Effector memory CD8-positive, alpha-beta T cell (primary cell): ENCODE measurements around the gene OTC.

Experiments
- ATAC-seq: fragments of 150-1000 bp; cut with Tn5 transposase; replicated peaks from 2 replicates; pipeline ENCODE4 v1.10.0; 2021; ENCODE audit warnings: mild to moderate bottlenecking, moderate library complexity
- DNase-seq, 3 experiments: peaks; one replicate each; pipeline ENCODE4 v3.0.0; 2021
- H3K27ac Mint-ChIP-seq, 2 donors: one replicate each; pipeline ENCODE4 v1.8.0; 2022; ENCODE audit warnings: mild to moderate bottlenecking in 2 of 2, mixed read lengths in 2 of 2, moderate library complexity in 2 of 2
- H3K27me3 Mint-ChIP-seq, 2 donors: one replicate each; pipeline ENCODE4 v1.8.0; 2022; ENCODE audit warnings: mixed read lengths in 2 of 2
- H3K36me3 Mint-ChIP-seq: one replicate; pipeline ENCODE4 v1.8.0; 2022; ENCODE audit warnings: mild to moderate bottlenecking, moderate library complexity, mixed read lengths; ENCODE audit not compliant: insufficient read depth
- H3K4me1 Mint-ChIP-seq, 2 donors: one replicate each; pipeline ENCODE4 v1.8.0; 2022; ENCODE audit warnings: low read depth in 2 of 2, mixed read lengths in 2 of 2
- H3K4me3 Mint-ChIP-seq, 2 donors: one replicate each; pipeline ENCODE4 v1.8.0; 2022; ENCODE audit warnings: mild to moderate bottlenecking in 2 of 2, mixed read lengths in 2 of 2, moderate library complexity in 2 of 2
- H3K9me3 Mint-ChIP-seq, 2 donors: one replicate each; pipeline ENCODE4 v1.8.0; 2022; ENCODE audit warnings: mixed read lengths in 2 of 2
- total RNA-seq, 9 experiments: gene quantifications; one replicate each; lab custom pipeline; 2026; lab: John Stamatoyannopoulos, UW

The OTC gene
- total RNA-seq: 0 to 0.06 (median 0) reads per million in 9 experiments

DNA sequence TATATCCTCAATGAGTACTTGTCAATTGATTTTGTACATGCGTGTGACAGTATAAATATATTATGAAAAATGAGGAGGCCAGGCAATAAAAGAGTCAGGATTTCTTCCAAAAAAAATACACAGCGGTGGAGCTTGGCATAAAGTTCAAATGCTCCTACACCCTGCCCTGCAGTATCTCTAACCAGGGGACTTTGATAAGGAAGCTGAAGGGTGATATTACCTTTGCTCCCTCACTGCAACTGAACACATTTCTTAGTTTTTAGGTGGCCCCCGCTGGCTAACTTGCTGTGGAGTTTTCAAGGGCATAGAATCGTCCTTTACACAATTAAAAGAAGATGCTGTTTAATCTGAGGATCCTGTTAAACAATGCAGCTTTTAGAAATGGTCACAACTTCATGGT is at the start of gene OTC:
OTC (plus strand) TSS at position 243 of the 400 bp plus-strand sequence; CDS start at position 336, 93 bp downstream.
- no peaks in the 10 kb centered on the region for H3K36me3 Mint-ChIP-seq
- H3K4me1 Mint-ChIP-seq: no peaks in the 10 kb centered on the region
- DNase-seq (no peak), ATAC-seq (no peak)
- H3K27ac Mint-ChIP-seq: no peak within 1 kb of the TSS
- peaks cover 9 to 17% of the 10 kb centered on the region in 2 donors for H3K27me3 Mint-ChIP-seq
- H3K9me3 Mint-ChIP-seq: no peaks in the 10 kb centered on the region
- H3K4me3 Mint-ChIP-seq: no peak within 1 kb of the TSS

DNA sequence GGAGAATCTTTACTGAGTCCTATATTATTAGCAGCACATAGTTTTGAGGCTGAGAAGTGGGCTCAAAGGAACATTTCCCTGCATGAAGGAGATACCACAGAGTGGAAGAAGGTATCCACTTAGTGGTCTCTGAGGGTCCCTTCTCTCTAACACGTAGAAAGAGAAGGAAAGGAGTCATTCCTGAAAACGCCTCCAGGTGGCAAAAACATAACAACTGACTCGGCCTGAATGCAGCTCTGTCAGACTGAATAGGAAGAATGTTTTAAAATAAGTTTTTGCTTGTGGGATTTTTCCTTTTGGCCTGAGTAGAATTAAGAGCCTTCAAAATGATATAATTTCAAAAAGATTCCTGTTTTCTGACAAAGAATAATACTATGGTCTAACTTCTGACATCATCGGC is 48.4 kb upstream of the OTC start:
- H3K4me1 Mint-ChIP-seq: no peaks in the 10 kb centered on the region
- no peaks in the 10 kb centered on the region for H3K27me3 Mint-ChIP-seq
- H3K4me3 Mint-ChIP-seq: no peak overlapping the region
- DNase-seq (no peak), ATAC-seq (no peak)
- no peak overlapping the region for H3K27ac Mint-ChIP-seq
- no peaks in the 10 kb centered on the region for H3K9me3 Mint-ChIP-seq
- peaks cover 11% of the 10 kb centered on the region for H3K36me3 Mint-ChIP-seq

DNA sequence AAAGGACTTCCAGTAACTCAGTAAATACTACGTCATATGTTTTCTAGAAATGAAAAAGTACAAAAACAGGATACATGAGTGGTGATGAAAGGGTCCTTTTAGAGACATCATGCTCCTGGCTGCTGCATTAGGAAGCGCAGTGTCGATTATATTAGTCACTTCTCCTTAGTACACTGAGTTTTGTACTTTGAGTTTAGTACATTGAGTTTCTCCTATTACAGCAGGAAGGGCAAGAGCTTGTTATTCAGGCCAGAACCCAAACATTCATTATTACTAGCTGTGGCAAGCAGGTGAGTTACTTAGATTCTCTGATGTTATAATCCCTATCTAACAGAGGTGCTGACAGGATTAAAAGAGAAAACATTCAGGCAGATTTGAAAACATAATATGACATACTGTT is 46.4 kb upstream of the OTC start:
- ATAC-seq (no peak), DNase-seq (no peak)
- Mint-ChIP-seq H3K4me3 (no peak overlapping the region), H3K27ac (no peak overlapping the region), H3K27me3 (no peaks in the 10 kb centered on the region), H3K9me3 (no peaks in the 10 kb centered on the region), H3K4me1 (no peaks in the 10 kb centered on the region), H3K36me3 (peaks cover 12% of the 10 kb centered on the region)

DNA sequence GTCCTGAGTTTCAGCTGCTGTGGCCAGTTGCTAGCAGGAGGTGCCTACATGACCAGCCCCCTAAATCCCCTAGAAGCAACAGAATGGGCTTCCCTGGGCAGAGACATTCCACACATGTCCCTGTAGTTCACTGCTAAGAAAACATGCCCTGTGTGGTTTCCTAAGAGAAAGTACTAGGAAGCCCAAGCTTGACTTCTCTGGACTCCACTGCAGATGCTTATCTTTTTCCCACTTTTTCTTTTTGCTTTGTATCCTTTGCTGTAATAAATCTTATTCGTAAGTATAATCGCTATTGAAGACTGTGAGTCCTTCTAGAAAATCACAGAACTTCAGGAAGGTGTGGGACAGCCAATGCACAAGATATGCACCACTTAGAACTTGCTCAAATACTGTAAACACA is 40.7 kb upstream of the OTC start:
- no peak overlapping the region for H3K4me3 Mint-ChIP-seq
- no peaks in the 10 kb centered on the region for H3K9me3 Mint-ChIP-seq
- no peaks in the 10 kb centered on the region for H3K27me3 Mint-ChIP-seq
- no peaks in the 10 kb centered on the region for H3K4me1 Mint-ChIP-seq
- no peak overlapping the region for H3K27ac Mint-ChIP-seq
- no peak for DNase-seq
- peaks cover 15% of the 10 kb centered on the region for H3K36me3 Mint-ChIP-seq
- no peak for ATAC-seq

DNA sequence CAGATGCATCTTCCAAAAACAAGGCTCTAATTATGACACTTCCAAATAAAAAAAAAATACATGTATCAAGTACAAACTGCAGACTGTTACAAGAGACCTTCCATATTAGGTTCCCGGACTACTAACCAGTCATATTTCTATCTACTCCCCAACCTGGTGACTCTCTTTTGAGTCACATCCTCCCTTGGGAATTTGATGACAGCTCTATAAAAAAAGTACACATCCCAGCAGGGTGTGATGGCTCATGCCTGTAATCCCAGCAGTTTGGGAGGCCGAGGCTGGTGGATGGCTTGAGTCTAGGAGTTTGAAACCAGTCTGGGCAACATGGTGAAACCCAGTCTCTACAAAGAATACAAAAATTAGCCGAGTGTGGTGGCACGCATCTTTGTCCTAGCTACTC is 40.0 kb upstream of the OTC start:
- H3K27me3 Mint-ChIP-seq: no peaks in the 10 kb centered on the region
- H3K4me1 Mint-ChIP-seq: no peaks in the 10 kb centered on the region
- no peak for DNase-seq
- no peak for ATAC-seq
- no peaks in the 10 kb centered on the region for H3K9me3 Mint-ChIP-seq
- peaks cover 15% of the 10 kb centered on the region for H3K36me3 Mint-ChIP-seq
- no peak overlapping the region for H3K27ac Mint-ChIP-seq
- H3K4me3 Mint-ChIP-seq: no peak overlapping the region

DNA sequence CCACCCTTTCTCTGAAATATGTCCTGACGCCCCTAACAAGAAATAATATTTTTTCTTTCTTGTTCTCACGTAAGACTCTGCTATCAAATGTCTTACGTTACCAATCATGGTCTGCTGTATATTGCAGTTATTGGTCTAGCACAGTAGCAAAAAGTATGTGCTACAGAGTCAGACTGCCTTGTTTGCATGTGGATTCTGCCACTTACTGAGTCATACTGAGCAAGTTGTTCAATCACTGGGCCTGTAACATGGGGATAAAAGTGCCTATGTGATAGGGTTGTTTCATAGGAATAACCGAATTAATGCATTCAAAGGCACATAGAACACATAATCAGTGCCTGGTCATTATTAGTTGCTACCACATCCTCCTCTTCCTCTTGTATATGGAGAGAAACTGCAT is 39.2 kb upstream of the OTC start:
- H3K27me3 Mint-ChIP-seq: no peaks in the 10 kb centered on the region
- H3K4me1 Mint-ChIP-seq: no peaks in the 10 kb centered on the region
- peak overlapping the region in 1 of 2 donors; percentile 41 for H3K27ac Mint-ChIP-seq
- H3K4me3 Mint-ChIP-seq: no peak overlapping the region
- no peak for DNase-seq
- peaks cover 19% of the 10 kb centered on the region for H3K36me3 Mint-ChIP-seq
- no peaks in the 10 kb centered on the region for H3K9me3 Mint-ChIP-seq
- ATAC-seq: no peak

DNA sequence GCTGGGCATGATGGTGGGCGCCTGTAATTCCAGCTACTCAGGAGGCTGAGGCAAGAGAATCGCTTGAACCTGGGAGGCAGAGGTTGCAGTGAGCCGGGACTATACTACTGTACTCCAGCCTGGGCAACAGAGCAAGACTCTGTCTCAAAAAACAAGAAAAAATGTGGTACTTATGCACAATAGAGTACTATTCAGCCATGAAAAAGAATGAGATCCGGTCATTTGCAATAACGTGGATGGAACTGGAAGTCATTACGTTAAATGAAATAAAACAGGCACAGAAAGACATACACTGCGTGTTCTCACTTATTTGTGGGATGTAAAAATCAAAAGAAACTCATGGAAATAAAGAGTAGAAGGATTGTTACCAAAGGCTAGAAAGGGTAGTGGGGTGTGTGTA is 37.2 kb upstream of the OTC start:
- ATAC-seq (no peak), DNase-seq (no peak)
- no peaks in the 10 kb centered on the region for H3K27me3 Mint-ChIP-seq
- H3K27ac Mint-ChIP-seq: no peak overlapping the region
- H3K4me3 Mint-ChIP-seq: no peak overlapping the region
- H3K4me1 Mint-ChIP-seq: peaks cover 0 to 2% of the 10 kb centered on the region in 2 donors
- peaks cover 17% of the 10 kb centered on the region for H3K36me3 Mint-ChIP-seq
- no peaks in the 10 kb centered on the region for H3K9me3 Mint-ChIP-seq

DNA sequence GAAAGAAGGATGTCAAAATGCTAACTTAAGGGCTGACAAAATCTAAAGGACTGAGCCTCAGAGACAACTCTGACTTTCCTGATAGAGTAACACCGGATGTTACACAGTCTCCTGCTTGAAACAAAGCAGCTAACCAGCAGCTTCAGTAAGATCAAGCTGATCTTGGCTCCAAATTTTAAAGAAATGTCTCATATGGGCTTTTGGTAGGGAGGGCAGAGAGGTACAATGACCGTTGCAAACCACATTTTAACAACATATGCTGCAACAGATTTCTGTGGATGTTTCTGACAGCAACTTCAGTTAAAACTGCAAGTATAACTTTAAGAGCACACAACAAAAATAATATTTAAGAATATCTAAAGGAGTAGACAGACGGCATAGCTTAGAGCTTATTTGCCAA is 34.2 kb upstream of the OTC start:
- H3K9me3 Mint-ChIP-seq: no peaks in the 10 kb centered on the region
- peaks cover 0 to 2% of the 10 kb centered on the region in 2 donors for H3K4me1 Mint-ChIP-seq
- no peak overlapping the region for H3K27ac Mint-ChIP-seq
- no peak overlapping the region for H3K4me3 Mint-ChIP-seq
- no peaks in the 10 kb centered on the region for H3K27me3 Mint-ChIP-seq
- H3K36me3 Mint-ChIP-seq: peaks cover 10% of the 10 kb centered on the region
- ATAC-seq (no peak), DNase-seq (no peak)

DNA sequence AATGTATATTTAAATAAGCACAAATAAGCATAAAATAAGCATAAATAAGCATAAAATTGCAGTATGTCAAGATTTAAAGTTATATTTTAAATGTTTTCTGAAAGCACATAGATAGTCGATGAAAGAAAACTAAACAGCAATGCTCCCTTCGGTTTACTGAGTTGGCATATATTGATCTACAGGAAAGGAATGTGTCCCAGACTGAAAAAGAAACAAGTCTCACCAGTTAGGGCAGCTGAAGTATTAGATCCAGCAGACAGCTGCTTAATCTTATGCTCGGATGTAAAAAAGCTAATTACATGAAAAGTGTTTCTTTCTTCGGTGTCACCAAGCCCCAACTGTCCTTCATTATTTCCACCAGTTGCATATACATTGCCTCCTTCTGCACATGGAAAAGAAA is 33.8 kb upstream of the OTC start:
- no peak overlapping the region for H3K4me3 Mint-ChIP-seq
- H3K27me3 Mint-ChIP-seq: no peaks in the 10 kb centered on the region
- ATAC-seq: no peak
- DNase-seq: no peak
- no peak overlapping the region for H3K27ac Mint-ChIP-seq
- H3K36me3 Mint-ChIP-seq: peaks cover 10% of the 10 kb centered on the region
- H3K9me3 Mint-ChIP-seq: no peaks in the 10 kb centered on the region
- H3K4me1 Mint-ChIP-seq: peaks cover 2 to 3% of the 10 kb centered on the region in 2 donors

DNA sequence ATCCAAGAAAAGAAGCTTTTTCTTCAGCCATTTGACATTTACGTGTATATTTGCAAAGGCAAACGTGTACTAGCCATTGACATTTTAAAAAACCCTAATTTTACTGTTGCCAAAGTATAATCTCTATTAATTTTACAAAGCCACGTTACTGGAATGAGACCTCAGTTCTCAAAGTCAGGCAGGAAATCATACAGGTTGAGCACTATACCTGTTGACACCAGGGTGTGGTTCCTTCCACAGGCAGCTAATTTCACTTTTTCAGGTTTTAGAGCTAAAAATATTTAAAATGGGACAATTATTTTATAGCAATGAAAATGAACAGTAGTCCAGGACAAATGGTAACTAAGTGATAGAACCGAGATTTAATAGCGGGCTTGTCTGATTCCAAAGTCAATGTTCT is 31.6 kb upstream of the OTC start:
- ATAC-seq: no peak

DNA sequence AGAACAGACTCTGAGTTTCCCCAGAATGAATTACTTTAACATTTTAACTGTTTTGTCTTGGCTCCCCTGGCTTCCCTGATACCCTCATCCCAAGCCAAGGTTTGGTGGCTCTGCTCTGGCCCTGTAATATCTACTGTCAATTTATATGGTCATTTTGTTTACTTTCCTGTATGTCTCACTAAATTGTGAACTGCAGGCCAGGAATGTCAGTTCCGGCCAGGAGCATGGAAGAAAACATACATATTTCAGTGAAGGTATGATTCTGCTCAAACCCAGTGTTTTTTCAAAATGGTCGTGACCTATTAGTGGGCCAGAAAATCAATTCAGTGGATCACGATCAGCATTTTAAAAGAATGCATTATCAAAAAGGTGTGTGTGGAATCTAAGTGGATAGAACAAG is 26.3 kb upstream of the OTC start:
- no peak for DNase-seq
- Mint-ChIP-seq H3K4me1 (peaks cover 20 to 26% of the 10 kb centered on the region in 2 donors), H3K36me3 (peaks cover 4% of the 10 kb centered on the region), H3K9me3 (no peaks in the 10 kb centered on the region), H3K27me3 (no peaks in the 10 kb centered on the region), H3K27ac (peak overlapping the region; percentile 98 to 99), H3K4me3 (peak overlapping the region; percentile 96)
- no peak for ATAC-seq

More for the DNA sequence above, 31.6 kb upstream of the OTC start:
- DNase-seq: no peak
- H3K4me1 Mint-ChIP-seq: peaks cover 3 to 9% of the 10 kb centered on the region in 2 donors
- no peaks in the 10 kb centered on the region for H3K9me3 Mint-ChIP-seq
- H3K36me3 Mint-ChIP-seq: peaks cover 4% of the 10 kb centered on the region
- no peak overlapping the region for H3K4me3 Mint-ChIP-seq
- H3K27ac Mint-ChIP-seq: no peak overlapping the region
- H3K27me3 Mint-ChIP-seq: no peaks in the 10 kb centered on the region

DNA sequence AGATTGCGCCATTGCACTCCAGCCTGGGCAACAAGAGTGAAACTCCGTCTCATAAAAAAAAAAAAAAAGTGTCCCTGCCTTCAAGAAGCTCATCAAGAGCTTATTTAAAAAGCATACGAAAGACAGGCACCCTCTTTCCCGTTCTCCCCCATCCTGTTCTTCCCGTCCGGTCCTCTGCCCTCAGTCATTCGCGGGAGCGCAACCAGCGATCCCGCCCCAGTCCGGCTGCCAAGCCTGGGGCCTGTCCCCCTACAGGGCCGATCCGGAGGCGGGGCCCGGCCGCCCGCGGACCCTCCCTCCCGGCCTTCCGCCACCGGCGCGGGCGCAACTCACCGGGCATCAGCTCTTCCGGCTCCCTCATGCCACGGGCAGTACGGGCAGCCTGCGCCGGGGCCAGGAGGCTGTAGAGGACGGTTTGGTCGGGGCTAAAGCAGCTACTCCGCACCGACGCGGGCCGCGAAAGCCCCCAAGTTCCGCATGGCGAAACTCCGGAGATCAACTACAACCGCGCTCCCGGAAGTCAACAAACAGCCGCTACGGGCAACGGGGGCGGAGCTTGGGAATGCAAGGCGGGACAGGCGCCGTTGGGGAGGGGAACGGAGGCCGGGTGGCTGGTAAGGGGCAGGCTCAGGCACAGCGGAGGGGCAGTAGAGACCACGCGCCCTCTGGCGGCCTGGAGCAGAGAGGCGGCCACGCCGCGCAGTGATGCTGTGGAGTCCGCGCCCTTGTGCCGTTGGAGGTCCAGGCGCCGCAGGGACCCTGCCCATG is 25.2 kb upstream of the OTC start, which contains the start of gene RPGR:
RPGR (minus strand) TSS at position 503 of the 768 bp plus-strand sequence; CDS start at position 361, 142 bp downstream.
- Mint-ChIP-seq H3K36me3 (peaks cover 4% of the 10 kb centered on the region), H3K27ac (peak within 1 kb of the TSS; percentile 98 to 99), H3K4me3 (peak within 1 kb of the TSS; percentile 96), H3K27me3 (no peaks in the 10 kb centered on the region), H3K9me3 (no peaks in the 10 kb centered on the region), H3K4me1 (peaks cover 20 to 26% of the 10 kb centered on the region in 2 donors)
- ATAC-seq: peak; percentile 93
- DNase-seq: peak; percentile 90

DNA sequence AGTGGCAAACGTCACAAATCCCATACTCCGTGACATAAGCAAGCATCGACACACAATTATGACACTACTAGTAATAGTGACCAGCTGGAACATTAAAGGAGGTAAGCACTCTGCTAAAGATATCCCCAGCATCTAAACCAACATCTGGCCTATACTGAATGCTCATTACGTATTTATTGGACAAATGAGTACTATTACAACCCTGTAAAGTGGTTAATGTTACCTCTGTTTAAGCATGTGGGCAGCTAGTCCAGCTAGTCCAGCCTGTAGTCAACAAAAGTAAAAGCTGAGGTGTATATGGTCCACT is 24.7 kb upstream of the OTC start:
- peak overlapping the region; percentile 98 to 99 for H3K27ac Mint-ChIP-seq
- peaks cover 20 to 26% of the 10 kb centered on the region in 2 donors for H3K4me1 Mint-ChIP-seq
- no peak for ATAC-seq

DNA sequence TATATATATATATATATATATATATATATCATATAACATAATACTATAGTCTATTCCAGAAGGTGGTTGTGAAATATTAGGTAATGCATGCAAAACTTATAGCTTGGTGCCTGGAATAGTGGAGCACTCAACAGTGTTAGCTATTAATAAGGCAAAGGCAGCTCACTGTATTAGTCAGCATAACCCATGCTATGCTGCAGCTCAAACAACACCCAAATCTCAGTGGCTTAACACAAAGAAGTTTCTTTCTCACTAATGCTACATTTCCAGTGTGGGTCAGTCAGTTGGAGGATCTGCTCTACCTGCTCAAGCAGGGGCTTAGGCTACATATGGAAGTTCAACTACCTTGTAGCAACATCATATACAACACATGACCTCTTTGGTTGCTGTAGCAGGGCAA is 19.9 kb upstream of the OTC start:
- Mint-ChIP-seq H3K27ac (no peak overlapping the region), H3K36me3 (no peaks in the 10 kb centered on the region), H3K9me3 (no peaks in the 10 kb centered on the region), H3K4me3 (no peak overlapping the region), H3K27me3 (no peaks in the 10 kb centered on the region), H3K4me1 (peaks cover 11 to 12% of the 10 kb centered on the region in 2 donors)
- DNase-seq (no peak), ATAC-seq (no peak)

More for the DNA sequence above, 24.7 kb upstream of the OTC start:
- no peaks in the 10 kb centered on the region for H3K9me3 Mint-ChIP-seq
- H3K36me3 Mint-ChIP-seq: peaks cover 4% of the 10 kb centered on the region
- no peaks in the 10 kb centered on the region for H3K27me3 Mint-ChIP-seq
- H3K4me3 Mint-ChIP-seq: peak overlapping the region; percentile 96
- DNase-seq: no peak
